HCT116 (cell line): ENCODE results near the gene MAP2K1.

Experiments used
- EZH2 ChIP-seq: fragments of 200-600 bp; sonication (generic); IDR thresholded peaks from 2 replicates; pipeline ENCODE4 v1.6.1; 2017; ENCODE audit warnings: antibody characterized with exemption, mixed run types
- POLR2A ChIP-seq: IDR thresholded peaks from 2 replicates; pipeline ENCODE4 v1.7.0; 2011; ENCODE audit warnings: borderline replicate concordance; ENCODE audit not compliant: insufficient read depth, insufficient read length; ENCODE audit errors: extremely low read depth
- RAD21 ChIP-seq: IDR thresholded peaks from 2 replicates; pipeline ENCODE4 v1.6.1; 2012; ENCODE audit warnings: low read depth, mild to moderate bottlenecking
- TF ChIP-seq, protein P1 (sequence below), 3 experiments: fragments of 200-600 bp in 1 of 3; sonication (generic) in 1 of 3; IDR thresholded peaks in 2 of 3; conservative IDR thresholded peaks in 1 of 3; 2 replicates each; pipeline ENCODE4 v1.5.1; 2012 to 2017; ENCODE audit warnings: low read depth in 2 of 3, low read length in 2 of 3, antibody characterized with exemption in 1 of 3, borderline replicate concordance in 1 of 3, control low read depth in 1 of 3, mild to moderate bottlenecking in 1 of 3, mixed read lengths in 1 of 3, mixed run types in 1 of 3, moderate library complexity in 1 of 3; ENCODE audit not compliant: insufficient read depth in 1 of 3

DNA sequence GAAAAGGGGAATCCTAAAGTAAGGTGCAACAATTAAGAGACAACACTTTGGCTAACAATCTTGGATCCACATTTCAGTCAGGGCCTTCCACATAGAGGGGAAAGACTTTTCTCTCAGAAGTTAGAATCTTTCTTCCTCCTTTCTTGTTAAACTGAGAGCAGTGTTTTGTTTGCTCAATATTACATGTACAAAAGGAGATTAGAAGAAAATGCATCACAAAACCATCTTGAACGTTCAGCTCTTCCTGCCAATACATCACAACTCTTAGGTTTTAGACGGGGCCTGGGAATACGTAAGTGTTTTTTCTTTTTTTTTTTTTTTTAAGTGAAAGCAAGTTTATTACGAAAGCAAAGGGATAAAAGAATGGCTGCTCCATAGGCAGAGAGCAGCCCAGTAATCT lies 39.1 kb downstream of the MAP2K1 start:
- no peak for TF ChIP-seq RAD21
- TF ChIP-seq, protein P1, sequence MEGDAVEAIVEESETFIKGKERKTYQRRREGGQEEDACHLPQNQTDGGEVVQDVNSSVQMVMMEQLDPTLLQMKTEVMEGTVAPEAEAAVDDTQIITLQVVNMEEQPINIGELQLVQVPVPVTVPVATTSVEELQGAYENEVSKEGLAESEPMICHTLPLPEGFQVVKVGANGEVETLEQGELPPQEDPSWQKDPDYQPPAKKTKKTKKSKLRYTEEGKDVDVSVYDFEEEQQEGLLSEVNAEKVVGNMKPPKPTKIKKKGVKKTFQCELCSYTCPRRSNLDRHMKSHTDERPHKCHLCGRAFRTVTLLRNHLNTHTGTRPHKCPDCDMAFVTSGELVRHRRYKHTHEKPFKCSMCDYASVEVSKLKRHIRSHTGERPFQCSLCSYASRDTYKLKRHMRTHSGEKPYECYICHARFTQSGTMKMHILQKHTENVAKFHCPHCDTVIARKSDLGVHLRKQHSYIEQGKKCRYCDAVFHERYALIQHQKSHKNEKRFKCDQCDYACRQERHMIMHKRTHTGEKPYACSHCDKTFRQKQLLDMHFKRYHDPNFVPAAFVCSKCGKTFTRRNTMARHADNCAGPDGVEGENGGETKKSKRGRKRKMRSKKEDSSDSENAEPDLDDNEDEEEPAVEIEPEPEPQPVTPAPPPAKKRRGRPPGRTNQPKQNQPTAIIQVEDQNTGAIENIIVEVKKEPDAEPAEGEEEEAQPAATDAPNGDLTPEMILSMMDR (IDR thresholded peaks at IDR 0.05 in 2 of 3, conservative IDR thresholded peaks at IDR 0.05 in 1 of 3; ENCODE audit: borderline replicate concordance in 1 of 3, insufficient read depth in 1 of 3, low read depth in 2 of 3, low read length in 2 of 3), result no peak
- TF ChIP-seq POLR2A, result no peak
- TF ChIP-seq EZH2, result no peak
